ENCODE data around the gene KL.

Gene KL

DNA sequence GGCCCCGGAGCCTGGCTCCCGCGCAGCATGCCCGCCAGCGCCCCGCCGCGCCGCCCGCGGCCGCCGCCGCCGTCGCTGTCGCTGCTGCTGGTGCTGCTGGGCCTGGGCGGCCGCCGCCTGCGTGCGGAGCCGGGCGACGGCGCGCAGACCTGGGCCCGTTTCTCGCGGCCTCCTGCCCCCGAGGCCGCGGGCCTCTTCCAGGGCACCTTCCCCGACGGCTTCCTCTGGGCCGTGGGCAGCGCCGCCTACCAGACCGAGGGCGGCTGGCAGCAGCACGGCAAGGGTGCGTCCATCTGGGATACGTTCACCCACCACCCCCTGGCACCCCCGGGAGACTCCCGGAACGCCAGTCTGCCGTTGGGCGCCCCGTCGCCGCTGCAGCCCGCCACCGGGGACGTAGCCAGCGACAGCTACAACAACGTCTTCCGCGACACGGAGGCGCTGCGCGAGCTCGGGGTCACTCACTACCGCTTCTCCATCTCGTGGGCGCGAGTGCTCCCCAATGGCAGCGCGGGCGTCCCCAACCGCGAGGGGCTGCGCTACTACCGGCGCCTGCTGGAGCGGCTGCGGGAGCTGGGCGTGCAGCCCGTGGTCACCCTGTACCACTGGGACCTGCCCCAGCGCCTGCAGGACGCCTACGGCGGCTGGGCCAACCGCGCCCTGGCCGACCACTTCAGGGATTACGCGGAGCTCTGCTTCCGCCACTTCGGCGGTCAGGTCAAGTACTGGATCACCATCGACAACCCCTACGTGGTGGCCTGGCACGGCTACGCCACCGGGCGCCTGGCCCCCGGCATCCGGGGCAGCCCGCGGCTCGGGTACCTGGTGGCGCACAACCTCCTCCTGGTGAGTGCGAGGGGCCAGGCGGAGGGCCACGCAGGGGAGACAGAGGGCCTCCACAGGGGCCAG, at the start of gene KL:
TSS of gene KL (plus strand) at position 10 of the 909 bp plus-strand sequence. CDS start at position 28, 18 bp downstream.
- DNase-seq: no peak

DNA sequence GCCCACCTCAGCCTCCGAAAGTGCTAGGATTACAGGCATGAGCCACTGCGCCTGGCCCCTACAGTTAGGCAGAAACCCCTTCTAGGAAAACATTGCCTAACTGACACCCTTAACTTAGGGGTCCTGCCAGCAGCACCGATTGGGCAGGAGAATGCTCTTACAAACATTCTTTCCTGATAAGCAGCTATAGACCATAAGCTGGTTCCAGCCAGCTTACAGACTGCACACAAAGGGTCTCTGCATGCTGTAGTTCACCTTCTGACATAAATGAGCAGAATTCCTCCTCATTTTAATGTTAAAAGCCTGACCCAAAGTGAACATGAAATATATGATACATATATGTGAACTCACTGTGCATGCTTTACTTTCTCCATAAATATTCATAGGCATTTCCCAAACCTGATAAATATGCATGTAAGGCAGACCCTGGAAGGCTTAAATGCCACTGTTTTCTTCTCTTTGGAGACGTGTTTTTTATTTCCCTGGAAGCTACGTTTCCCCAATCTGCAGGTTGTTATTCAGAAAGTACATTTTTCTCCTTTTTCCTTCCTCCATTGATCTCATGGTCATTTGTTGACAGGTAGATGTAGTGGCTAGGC, 48.5 kb upstream of the KL start:
- no peak for DNase-seq

DNA sequence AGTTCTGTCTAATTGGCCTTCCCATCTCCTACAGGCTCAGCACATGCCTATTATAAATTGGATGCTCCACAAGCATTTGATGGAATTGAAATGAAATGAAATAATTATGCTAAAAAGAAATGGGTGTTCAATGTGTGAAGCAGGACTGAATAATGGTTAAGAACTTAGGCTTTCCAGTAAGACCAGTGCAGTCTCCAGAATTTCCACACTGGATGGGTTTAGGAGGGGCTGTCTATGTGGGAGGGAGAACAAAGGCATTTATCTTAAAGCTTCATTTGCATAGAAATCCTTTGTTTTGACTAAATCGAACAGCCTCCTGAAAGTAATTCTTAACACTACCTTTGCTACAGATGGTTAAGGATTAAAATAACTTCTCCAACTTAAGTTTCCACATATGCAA, 47.9 kb upstream of the KL start:
- DNase-seq: no peak

DNA sequence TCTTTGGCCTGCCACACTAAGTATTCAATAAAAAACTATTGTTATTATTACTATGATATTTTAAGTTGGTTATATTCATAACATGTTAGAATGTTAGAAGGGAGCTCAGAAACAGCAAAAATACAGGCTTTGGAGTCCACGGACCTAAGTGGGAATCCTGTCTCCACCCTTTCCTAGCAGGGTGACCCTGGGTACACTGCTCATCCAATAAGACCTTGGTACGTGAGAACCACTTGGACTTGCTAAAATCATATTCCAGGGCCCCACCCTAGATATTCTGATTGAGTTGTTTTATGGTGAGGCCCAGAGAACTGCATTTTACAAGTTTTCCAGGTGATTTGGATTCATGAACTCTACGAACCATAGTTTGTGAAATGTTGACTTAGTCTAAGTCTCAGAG, 47.4 kb upstream of the KL start:
- DNase-seq: no peak

DNA sequence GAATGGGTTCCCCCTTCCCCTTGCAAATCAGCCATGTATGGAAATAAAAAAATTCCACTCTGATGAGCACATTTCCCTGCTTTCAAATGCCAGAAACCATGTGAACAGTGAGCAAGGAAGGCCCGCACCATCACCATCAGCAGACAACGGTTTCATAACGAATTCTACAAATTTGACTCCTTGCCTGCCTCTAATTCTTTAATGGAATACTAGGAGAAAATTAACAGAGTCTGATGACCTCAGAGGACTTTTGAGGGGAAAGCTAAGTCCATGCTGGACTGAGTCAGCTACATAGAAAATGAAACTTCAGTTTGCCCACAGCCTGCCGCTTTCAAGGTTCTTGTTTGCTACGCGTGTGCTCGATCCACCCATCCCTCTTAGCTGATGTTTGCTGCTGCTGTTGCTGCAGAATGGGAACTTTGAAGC, 46.7 kb upstream of the KL start:
- DNase-seq: no peak

DNA sequence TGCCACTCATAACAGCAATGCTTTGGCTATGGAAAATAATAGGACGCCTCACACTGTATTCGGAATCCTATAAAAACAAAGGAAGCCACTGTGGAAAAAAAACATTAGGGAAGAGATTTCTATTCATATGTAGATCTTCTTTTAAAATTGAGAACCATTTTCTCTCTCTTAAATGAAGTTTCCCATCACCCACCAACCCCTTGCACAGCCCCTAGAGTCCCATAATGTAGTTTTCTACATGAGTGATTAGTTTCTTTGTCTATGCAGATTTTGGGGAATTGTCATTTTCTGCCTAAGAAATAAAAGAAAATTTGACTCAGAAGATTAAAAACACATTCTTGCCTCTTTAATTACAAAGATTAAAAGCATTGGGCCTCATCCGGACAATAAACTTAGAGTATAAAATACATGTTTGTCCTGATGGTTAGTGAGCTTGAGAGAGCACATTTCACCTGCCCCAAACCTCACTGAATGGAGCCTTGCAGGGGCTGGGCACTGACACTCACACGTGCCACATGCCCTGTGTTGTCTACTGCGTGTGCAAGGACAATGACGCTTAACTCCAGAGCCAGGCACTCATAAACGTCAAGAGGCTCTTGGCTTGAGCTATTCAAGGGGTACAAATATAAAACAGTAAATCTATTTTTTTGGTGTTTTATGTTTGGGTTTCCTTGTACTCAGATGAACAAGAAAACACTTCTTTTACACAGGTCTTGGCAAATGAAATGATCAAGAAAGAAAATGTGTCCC, 40.0 kb upstream of the KL start:
- DNase-seq: no peak

DNA sequence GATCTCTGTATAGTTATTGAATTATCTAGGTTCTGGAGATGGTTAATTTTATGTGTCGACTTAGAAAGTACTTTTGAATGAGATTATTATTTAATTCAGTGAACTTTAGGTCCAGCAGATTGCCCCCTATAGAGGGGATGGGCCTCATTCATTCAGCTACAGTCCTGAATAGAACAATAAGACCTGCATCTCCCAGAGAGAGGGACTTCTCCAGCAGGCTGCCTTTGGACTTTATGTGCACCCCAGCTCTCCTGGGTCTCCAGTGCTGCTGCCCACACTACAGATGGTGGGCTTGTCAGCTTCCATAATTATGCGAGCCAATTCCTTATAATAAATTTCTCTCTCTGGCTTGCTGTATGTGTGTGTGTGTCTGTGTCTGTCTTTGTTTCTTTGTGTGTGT, 39.3 kb upstream of the KL start:
- no peak for DNase-seq

DNA sequence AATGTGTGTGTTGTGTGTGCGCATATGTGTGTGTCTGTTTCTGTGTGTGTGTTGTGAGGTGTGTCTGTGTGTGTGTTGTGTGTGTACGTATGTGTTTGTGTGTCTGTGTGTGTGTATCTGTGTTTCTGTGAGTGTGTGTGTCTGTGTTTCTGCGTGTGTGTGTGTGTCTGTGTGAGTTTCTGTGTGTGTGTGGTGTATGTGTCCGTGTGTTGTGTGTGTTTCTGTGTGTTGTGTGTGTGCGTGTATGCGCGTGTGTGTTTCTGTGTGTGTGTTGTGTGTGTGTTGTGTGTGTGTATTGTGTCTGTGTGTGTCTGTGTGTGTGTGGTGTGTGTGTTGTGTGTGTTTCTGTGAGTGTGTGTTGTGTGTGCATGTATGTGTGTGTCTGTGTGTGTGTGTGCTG, 38.9 kb upstream of the KL start:
- no peak for DNase-seq

DNA sequence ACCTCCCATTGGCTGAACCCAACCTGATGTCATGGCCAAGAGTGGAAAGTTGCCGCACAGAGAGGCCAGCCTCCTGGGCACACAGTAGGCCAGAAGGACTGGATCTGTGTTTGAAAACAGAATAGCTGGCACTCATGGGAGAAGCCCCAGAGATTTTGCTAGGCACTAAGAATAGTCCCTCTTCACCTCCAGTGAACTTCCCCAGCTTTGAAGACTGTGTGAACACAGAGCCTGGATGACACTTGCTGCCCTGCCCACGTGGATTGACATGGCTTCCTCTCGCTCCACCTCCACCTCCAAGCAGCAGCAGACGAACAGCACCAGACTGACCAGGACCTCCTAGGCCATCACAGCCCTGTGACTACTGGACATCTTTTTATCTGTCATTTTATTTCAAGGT, 37.9 kb upstream of the KL start:
- DNase-seq: no peak

DNA sequence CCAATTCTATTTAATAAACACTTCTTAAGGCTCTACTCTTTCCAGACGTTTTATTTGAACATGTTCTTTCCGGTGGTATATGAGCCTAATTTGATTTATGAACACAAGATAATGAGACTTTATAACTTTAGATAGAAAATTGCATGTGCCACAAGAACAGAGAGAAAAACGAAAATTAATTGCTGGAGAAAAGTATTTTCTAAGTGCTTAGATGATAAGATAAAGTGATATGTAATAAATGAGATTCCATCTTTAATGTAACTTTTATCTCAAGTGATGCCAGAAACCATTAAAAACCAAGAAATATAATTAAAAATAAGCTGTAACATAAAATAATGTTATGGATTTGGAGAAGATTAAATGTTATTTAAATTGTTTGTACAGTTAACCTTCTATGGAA, 33.2 kb upstream of the KL start:
- DNase-seq: no peak

DNA sequence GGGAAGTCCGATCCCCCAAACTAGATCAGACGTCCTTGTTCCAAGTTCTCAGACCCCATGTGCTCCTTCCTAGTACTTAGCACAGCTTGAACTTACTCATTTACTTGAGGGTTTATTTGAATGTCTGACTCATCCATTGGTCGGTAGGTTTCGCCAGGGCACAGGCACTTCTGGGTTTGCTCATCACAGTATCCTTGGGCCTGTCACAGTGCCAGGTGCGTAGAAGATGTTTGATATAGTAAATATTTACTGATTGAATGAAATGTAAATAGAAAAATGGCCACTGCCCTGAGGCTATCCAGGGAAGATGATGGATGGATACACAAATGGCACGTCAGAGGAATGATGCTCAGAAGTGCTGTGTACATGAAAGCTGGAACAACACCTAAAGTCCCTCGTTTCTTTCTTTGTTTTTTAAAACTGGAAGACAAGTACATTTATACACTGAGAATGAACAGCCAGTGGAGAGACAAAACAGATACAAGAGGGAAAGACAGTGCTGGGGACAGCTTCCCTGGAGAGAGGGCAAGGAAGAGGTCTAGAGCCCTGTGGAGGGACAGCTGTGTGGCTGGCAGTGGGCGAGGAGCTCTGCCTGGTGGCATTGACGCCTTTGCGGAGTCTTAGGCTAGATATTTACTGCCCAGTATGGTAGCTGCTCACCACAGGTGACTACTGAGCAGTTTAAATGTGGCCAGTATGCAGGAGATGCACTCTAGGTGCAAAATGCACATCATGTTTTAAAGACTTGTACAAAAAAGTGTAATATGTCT, 31.2 kb upstream of the KL start:
- DNase-seq: no peak

DNA sequence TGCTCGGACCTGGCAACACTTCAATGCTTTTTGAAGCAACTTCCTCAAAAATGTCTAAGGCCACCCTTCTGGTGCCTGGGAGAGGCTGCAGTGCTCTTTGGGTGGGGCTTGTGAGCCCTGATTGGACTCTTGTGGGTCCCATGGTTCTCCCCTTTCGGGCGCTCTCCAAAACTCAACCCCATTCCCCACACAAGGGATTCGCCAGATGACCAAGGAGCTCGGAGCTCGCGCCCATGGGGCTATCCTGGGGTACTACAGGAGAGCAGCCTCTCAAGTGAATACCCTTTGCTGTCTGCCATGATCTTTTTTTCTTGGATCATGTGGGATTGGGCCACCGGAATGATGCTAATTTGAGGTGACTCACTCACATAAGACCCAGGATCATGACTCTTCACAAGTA, 29.7 kb upstream of the KL start:
- no peak for DNase-seq

DNA sequence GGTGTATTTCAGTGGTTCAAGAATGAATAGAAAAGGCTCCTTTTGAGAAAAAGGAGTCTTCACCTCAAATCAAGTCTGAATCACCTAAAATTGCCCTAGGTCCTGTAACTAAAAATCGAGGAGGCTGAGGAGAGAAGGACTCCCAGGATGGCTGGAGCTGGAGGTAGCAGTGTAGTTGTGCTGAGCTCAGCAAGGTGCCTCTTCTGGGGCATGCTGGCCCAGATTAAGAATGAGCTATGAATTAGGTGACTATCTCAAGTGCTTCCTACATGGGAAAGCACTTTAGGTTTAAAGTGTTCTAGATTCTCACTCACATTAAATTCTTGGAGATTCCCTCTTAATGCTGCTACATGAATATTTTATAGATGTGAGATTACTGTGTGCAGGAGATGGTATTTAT, 28.8 kb upstream of the KL start:
- DNase-seq: no peak

DNA sequence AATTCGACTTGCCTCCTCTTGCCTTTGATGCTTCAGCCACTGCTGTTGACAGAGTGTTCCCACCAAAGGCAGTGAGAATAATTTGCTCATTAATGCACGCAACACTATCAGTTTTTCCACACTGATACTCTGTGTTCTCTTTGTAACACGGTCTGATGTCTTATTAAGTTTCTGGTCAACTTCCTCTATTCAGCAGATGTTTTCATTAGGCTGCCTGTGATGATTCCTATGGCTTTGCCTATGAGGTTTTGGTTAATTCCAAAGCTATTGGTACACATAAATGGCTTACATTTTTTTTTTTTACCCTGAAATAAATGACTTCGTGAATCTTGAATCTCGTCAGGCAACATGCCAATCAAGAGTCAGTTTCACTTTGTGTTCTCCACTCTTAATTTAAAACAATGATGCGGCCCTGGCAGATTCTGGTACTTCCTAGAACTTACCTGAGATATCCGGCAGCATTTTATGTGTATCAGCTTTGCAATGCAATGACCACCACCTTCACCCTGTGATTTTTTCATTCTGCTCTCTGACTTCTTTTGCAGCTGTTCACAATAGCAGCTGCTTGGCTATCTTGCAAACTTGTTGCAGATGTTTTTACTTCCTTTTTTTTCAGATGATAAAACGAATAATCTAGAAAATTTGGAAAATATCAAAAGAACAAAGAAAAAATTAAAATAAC, 27.5 kb upstream of the KL start:
- no peak for DNase-seq

DNA sequence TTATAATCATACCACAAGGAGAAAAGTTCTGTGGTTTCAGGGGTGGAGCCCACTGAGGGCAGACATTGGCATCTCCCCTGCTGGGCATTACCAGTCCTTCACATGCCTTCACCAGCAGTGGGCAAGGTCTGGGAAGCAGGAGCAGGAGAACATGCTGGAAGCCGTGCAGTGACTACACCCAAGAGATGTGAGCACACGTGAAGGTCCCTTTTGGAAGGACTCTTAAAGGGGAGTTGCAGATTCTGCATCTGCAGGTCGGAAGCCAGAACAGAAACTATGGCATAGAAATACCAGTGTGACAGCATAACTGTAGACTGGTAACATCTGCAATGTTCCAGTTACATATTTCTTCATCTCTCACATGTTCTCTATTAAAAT, 26.9 kb upstream of the KL start:
- DNase-seq: no peak

DNA sequence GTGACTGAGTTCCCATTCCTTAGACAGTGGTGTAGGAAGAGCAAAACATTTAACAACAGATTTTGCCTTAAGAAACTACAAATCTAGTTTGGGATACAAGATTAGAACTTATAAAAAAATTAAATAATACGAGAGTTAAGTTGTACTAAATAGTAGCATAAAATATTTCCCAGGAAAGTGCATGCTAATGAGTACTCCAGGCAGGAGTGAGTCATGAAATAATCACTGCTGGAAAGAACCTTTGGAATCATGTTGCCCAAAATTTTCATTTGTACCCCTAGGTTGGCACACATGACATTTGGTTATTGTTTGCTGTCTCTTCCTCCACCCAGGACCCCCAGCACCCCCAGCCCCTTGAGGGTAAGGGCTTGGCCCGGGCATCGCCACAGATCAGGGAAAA, 26.3 kb upstream of the KL start:
- DNase-seq: no peak

DNA sequence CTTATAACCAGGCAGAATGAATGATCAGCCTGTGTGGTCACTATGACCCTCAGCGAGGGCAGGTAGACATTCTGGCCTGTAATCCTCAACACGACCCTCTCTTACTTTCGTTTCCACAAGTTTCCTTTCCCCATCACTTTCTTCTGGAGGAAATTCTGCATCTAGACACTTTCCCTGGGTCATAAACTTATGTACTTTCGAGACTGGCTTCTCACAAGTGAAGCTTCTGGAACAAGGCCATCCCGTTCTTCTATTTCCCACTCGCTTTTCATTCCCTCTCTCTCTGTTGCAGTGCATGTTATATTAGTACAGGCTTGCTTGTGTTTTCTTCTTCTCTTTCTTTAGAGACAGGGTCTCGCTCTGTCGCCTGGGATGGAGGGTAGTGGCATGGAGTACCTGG, 23.1 kb upstream of the KL start:
- no peak for DNase-seq

DNA sequence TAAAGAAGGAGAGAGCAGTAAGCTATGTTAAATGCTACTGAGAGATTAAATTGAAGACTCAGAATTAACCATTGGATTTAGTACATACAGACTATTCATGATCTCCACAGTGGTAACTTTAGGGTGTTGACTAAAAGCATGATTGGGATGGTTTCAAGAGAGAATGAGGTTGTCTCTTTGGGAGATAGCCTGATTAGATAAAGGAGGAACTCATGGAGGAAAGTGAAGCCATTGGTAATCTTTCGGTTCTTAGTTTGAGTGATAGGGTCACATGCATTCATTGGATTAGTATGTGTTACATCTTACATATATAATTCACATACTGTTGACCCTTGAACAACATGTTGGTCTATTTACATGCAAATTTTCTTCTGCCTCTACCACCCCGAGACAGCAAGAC, 18.8 kb upstream of the KL start:
- DNase-seq: no peak

DNA sequence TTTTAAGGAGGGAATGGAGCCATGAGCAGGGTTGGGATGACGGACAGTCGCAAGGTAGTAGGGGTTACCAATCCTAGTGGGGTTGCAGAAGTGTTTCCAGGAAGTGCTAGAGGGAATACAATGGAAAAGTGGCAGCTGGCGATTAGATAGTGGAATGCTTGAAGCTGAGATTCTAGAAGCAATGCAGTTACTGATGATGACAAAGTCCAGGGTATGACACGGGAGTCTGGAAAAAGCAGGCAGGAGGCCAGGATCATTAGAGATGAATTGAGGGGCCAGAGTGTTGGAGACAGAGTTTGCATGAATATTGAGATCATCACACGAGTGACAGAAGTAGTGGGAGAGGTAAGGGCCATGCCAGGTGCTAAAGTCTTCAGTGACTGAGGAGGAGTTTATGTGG, 17.3 kb upstream of the KL start:
- no peak for DNase-seq

DNA sequence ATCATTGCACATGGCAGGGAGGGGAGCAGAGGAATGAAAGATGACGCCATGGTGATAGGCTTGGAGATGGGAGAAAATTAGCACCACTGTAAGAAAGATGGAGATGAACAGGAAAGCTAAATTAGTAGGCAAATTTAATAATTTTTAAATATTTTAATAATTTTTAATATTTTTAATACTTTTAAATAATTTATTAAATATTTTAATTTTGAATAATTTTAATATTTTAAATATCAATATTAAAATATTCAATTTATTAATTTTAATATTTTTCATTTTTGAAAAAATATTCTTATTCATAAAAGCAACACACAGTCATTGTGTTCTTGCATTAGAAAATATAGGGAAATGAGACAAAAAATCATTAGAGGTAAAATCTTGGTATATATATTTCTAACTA, 15.9 kb upstream of the KL start:
- no peak for DNase-seq

DNA sequence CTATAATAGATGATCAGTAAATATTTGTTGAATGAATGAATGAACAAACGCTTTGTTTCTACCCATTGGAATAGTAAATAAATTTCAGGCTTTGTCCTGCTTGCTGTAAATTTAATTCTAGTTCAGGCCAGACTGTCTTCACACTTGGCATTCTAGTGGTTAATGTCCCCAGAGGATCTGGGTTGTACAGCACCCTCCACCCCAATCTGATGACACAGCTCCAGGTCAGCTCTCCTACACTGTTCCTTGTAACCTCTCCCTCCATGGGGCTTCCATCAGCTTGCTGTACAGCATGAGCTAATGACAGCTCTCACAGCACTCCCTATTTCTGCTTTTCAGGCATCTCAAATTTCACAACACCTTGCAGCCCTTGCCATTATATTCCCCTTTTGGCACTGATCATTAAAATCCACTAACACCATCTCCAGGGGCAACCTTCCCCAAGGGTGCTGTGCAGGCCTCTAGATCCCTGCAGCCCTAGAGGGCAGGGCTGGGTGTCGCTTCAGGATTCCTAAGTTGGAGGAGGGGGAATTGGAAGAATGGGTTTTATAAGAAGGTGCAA, 12.7 kb upstream of the KL start:
- DNase-seq: no peak

DNA sequence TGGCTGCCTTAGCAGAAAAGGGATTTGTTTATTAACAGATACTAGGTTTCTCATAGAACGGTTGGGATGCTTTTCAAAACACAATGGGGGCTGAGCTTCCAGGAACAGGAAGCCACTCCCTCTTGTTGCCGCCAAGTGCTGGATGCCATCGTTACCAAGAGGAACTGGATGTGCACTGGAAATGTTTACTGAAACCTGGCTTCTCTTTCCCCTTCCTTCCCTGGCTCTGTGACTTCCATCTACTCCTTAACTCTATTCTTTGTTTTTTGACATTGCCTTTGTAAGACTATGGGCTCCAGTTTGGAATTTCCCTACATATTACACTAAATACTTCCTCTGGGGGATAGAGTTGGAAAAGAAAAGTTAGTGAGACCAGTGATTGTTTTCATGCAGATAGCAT, 11.7 kb upstream of the KL start:
- no peak for DNase-seq

Data from activated T-cell treated with anti-CD3 and anti-CD28 coated beads for 4 hours (primary cell).